Peyer's patch (tissue), 4 donors: ENCODE data around the gene MTIF3. TPM values are rescaled to one million over a fixed set of nuclear protein-coding genes. Genes with fewer than 3 reads are reported as not detected.

Source experiments
- DNase-seq, 3 donors: peaks; one replicate each; pipeline ENCODE4 v3.0.0-alpha.2; 2017 to 2019
- H3K27ac ChIP-seq, 4 donors: fragments of 200-600 bp; sonication (generic); one replicate each; pipeline ENCODE4 v1.5.1; 2016 to 2019
- H3K27me3 ChIP-seq, 2 donors: fragments of 200-600 bp; sonication (generic); one replicate each; pipeline ENCODE4 v1.5.1; 2019
- H3K36me3 ChIP-seq, 3 donors: fragments of 200-600 bp; sonication (generic); one replicate each; pipeline ENCODE4 v1.5.1; 2016 to 2019
- H3K4me1 ChIP-seq, 4 donors: fragments of 200-600 bp; sonication (generic); one replicate each; pipeline ENCODE4 v1.5.1; 2016 to 2019
- H3K4me3 ChIP-seq, 4 donors: fragments of 200-600 bp; sonication (generic); 1 replicate in 3 of 4; 2 replicates in 1 of 4; pipeline ENCODE4 v1.5.1; 2016 to 2019; ENCODE audit warnings: mild to moderate bottlenecking in 1 of 4
- H3K9me3 ChIP-seq, 4 donors: fragments of 200-600 bp; sonication (generic); one replicate each; pipeline ENCODE4 v1.5.1; 2016 to 2019; ENCODE audit warnings: mild to moderate bottlenecking in 1 of 4
- CTCF ChIP-seq, 6 experiments: fragments of 450-650 bp in 4 of 6; fragments of 200-600 bp in 2 of 6; sonication (generic) in 1 of 6; IDR thresholded peaks; one replicate each; pipeline ENCODE4 v1.5.1; 2017 to 2019; ENCODE audit warnings: antibody characterized with exemption in 6 of 6, mild to moderate bottlenecking in 3 of 6, moderate library complexity in 1 of 6
- POLR2A ChIP-seq, 2 donors: fragments of 450-650 bp; IDR thresholded peaks; one replicate each; pipeline ENCODE4 v1.5.1; 2017; ENCODE audit warnings: antibody characterized with exemption in 2 of 2, mild to moderate bottlenecking in 2 of 2, moderate library complexity in 2 of 2
- total RNA-seq, 4 donors: library from RNA; depleted of rRNA; stranded (reverse); fragments of >200 nt; gene quantifications; one replicate each; pipeline ENCODE4 v1.1.0, GENCODE V29; 2016

The MTIF3 gene
- 100 to 1,000 TPM in 1 of 4 donors, 10 to 100 TPM in 3; 78.6 to 150 (median 86.4) TPM for total RNA-seq

GRCh38 chr13:27449936-27450828 lies at the start of gene MTIF3:
Gene MTIF3 (minus strand): TSS chr13:27450564. CDS start chr13:27440448, 10,116 bp downstream.
- H3K4me1 ChIP-seq = peaks cover 0 to 19% (median 8%) of the 10 kb centered on the region in 4 donors
- peak within 1 kb of the TSS; percentile 63 to 82 (median 73) for H3K4me3 ChIP-seq
- no peaks in the 10 kb centered on the region for H3K36me3 ChIP-seq
- TF ChIP-seq POLR2A (IDR thresholded peaks at IDR 0.05) = peak; percentile 85 to 90
- TF ChIP-seq CTCF (IDR thresholded peaks at IDR 0.05) = peak in 3 of 6 experiments; percentile 2 to 21 (median 13)
- H3K27ac ChIP-seq = peak within 1 kb of the TSS; percentile 96 to 99 (median 98)
- no peaks in the 10 kb centered on the region for H3K27me3 ChIP-seq
- no peaks in the 10 kb centered on the region for H3K9me3 ChIP-seq
- DNase-seq = peak; percentile 95 to 99 (median 98)

- no peaks in the 10 kb centered on the region for H3K9me3 ChIP-seq
- TF ChIP-seq CTCF (IDR thresholded peaks at IDR 0.05) = no peak
- TF ChIP-seq POLR2A (IDR thresholded peaks at IDR 0.05) = no peak
- H3K27ac ChIP-seq = no peak overlapping the region
- H3K4me3 ChIP-seq = no peak overlapping the region
- no peaks in the 10 kb centered on the region for H3K4me1 ChIP-seq
- H3K36me3 ChIP-seq = no peaks in the 10 kb centered on the region
- peak in 1 of 3 donors; percentile 8 for DNase-seq
- H3K27me3 ChIP-seq = no peaks in the 10 kb centered on the region
Measured at GRCh38 chr13:27497563-27498230, 47.3 kb upstream of the MTIF3 start.

- Histone ChIP-seq H3K36me3 (no peaks in the 10 kb centered on the region), H3K27me3 (no peaks in the 10 kb centered on the region), H3K27ac (no peak overlapping the region), H3K9me3 (no peaks in the 10 kb centered on the region), H3K4me1 (no peaks in the 10 kb centered on the region), H3K4me3 (no peak overlapping the region)
- peak in 1 of 3 donors; percentile 41 for DNase-seq
- no peak for TF ChIP-seq POLR2A (IDR thresholded peaks at IDR 0.05)
- no peak for TF ChIP-seq CTCF (IDR thresholded peaks at IDR 0.05)
Measured at GRCh38 chr13:27496536-27497273, 46.3 kb upstream of the MTIF3 start.

GRCh38 chr13:27496006-27496405 lies 45.6 kb upstream of the MTIF3 start:
- TF ChIP-seq POLR2A (IDR thresholded peaks at IDR 0.05) = no peak
- TF ChIP-seq CTCF (IDR thresholded peaks at IDR 0.05) = no peak
- H3K4me3 ChIP-seq = no peak overlapping the region
- H3K36me3 ChIP-seq = no peaks in the 10 kb centered on the region
- no peak overlapping the region for H3K27ac ChIP-seq
- no peaks in the 10 kb centered on the region for H3K27me3 ChIP-seq
- H3K9me3 ChIP-seq = no peaks in the 10 kb centered on the region
- peak in 1 of 3 donors; percentile 8 for DNase-seq
- H3K4me1 ChIP-seq = no peaks in the 10 kb centered on the region

GRCh38 chr13:27495551-27495950 lies 45.2 kb upstream of the MTIF3 start:
- Histone ChIP-seq H3K36me3 (no peaks in the 10 kb centered on the region), H3K27me3 (no peaks in the 10 kb centered on the region)
- TF ChIP-seq CTCF (IDR thresholded peaks at IDR 0.05) (no peak), POLR2A (IDR thresholded peaks at IDR 0.05) (no peak)

More at GRCh38 chr13:27495551-27495950, 45.2 kb upstream of the MTIF3 start:
- no peaks in the 10 kb centered on the region for H3K9me3 ChIP-seq
- no peaks in the 10 kb centered on the region for H3K4me1 ChIP-seq
- no peak overlapping the region for H3K4me3 ChIP-seq
- H3K27ac ChIP-seq = no peak overlapping the region
- DNase-seq = peak in 1 of 3 donors; percentile 2
